ENCODE measurements around the gene EYA2.

GRCh38 chr20:46933150-46933549, 38.5 kb downstream of the EYA2 start:
- no peak for TF ChIP-seq CTCF (IDR thresholded peaks at IDR 0.05; ENCODE audit: extremely low read depth in 1 of 2, insufficient read depth in 1 of 2, low read depth in 1 of 2, low read length in 2 of 2)
- TF ChIP-seq POLR2A (IDR thresholded peaks at IDR 0.05; ENCODE audit: low read depth, low read length) = no peak
- no peak for TF ChIP-seq MYC (IDR thresholded peaks at IDR 0.05; ENCODE audit: low read depth, low read length)
- TF ChIP-seq EZH2 (IDR thresholded peaks at IDR 0.05; ENCODE audit: borderline replicate concordance, low read depth, low read length, severe bottlenecking) = no peak
- no peak for TF ChIP-seq POLR2AphosphoS5 (IDR thresholded peaks at IDR 0.05; ENCODE audit: insufficient read depth, low read depth, low read length)
- TF ChIP-seq JUN (IDR thresholded peaks at IDR 0.05; ENCODE audit: borderline replicate concordance, insufficient read depth, insufficient read length, low read depth) = no peak

Data from endothelial cell of umbilical vein (primary cell).